HL-60 (cell line): ENCODE data around the gene BRD3.

Experiments used
- DNase-seq, 2 experiments: peaks; one replicate each; pipeline ENCODE4 v3.0.0-alpha.2; 2010 to 2020; ENCODE audit warnings: low read depth in 1 of 2, low spot score in 1 of 2
- H3K27ac ChIP-seq: fragments of 250-450 bp; sonication (Bioruptor Pico); replicated peaks from 2 replicates; pipeline ENCODE4 v1.5.1; 2020; ENCODE audit warnings: mild to moderate bottlenecking, moderate library complexity
- H3K27me3 ChIP-seq: fragments of 250-450 bp; sonication (Bioruptor Pico); 2 replicates; pipeline ENCODE4 v1.5.1; 2021; ENCODE audit warnings: mild to moderate bottlenecking, moderate library complexity; ENCODE audit not compliant: insufficient read depth, poor library complexity, severe bottlenecking
- H3K4me3 ChIP-seq: replicated peaks from 2 replicates; pipeline ENCODE4 v1.5.1; 2011; ENCODE audit warnings: mild to moderate bottlenecking, control low read depth, low read length; ENCODE audit not compliant: insufficient read depth
- CTCF ChIP-seq: IDR thresholded peaks from one replicate; pipeline ENCODE4 v1.5.1; 2011; ENCODE audit warnings: low read length, control low read depth, inconsistent platforms; ENCODE audit not compliant: insufficient read depth
- GABPA ChIP-seq: IDR thresholded peaks from 2 replicates; pipeline ENCODE4 v1.6.1; 2012; ENCODE audit warnings: low read depth
- POLR2AphosphoS5 ChIP-seq: IDR thresholded peaks from 2 replicates; pipeline ENCODE4 v1.6.1; 2012; ENCODE audit warnings: low read depth
- REST ChIP-seq: IDR thresholded peaks from 2 replicates; pipeline ENCODE4 v1.6.1; 2012; ENCODE audit warnings: low read depth; ENCODE audit not compliant: insufficient replicate concordance
- SPI1 ChIP-seq: IDR thresholded peaks from 2 replicates; pipeline ENCODE4 v1.6.1; 2012; ENCODE audit warnings: low read depth, mild to moderate bottlenecking, borderline replicate concordance

BRD3 gene

GRCh38 chr9:134039386-134040175, 28.2 kb downstream of the BRD3 start:
- no peak for DNase-seq
- TF ChIP-seq CTCF (no peak), POLR2AphosphoS5 (no peak), REST (no peak), GABPA (no peak), SPI1 (no peak)
- Histone ChIP-seq H3K27ac (no peak overlapping the region), H3K4me3 (no peak overlapping the region), H3K27me3 (no peaks in the 10 kb centered on the region)

- no peak for TF ChIP-seq REST
- no peak for TF ChIP-seq SPI1
- no peak for TF ChIP-seq CTCF
- TF ChIP-seq GABPA = no peak
- TF ChIP-seq POLR2AphosphoS5 = no peak
- no peaks in the 10 kb centered on the region for H3K27me3 ChIP-seq
- H3K4me3 ChIP-seq = no peak overlapping the region
- no peak overlapping the region for H3K27ac ChIP-seq
- DNase-seq = no peak
These were observed 30.2 kb downstream of the BRD3 start for GRCh38 chr9:134037641-134038040.

- Histone ChIP-seq H3K27ac (no peak overlapping the region), H3K27me3 (no peaks in the 10 kb centered on the region), H3K4me3 (no peak overlapping the region)
- TF ChIP-seq CTCF (no peak), REST (no peak), GABPA (no peak), SPI1 (no peak), POLR2AphosphoS5 (no peak)
- no peak for DNase-seq
These were observed 31.7 kb downstream of the BRD3 start for GRCh38 chr9:134036130-134036529.
